Activated CD4-positive, alpha-beta T cell treated with anti-CD3 and anti-CD28 coated beads, Interleukin-2, amount 50 U/mL, for 1 hour (primary cell): ENCODE results near the gene SCUBE1.
"Not testable (repeated sequence)": the region's sequence is repeated elsewhere in the genome, so short reads cannot be mapped to it uniquely, and the experiment has no call there.

Experiments
- DNase-seq: peaks from one replicate; pipeline ENCODE4 v3.0.0-alpha.2; 2020

Gene SCUBE1

DNA sequence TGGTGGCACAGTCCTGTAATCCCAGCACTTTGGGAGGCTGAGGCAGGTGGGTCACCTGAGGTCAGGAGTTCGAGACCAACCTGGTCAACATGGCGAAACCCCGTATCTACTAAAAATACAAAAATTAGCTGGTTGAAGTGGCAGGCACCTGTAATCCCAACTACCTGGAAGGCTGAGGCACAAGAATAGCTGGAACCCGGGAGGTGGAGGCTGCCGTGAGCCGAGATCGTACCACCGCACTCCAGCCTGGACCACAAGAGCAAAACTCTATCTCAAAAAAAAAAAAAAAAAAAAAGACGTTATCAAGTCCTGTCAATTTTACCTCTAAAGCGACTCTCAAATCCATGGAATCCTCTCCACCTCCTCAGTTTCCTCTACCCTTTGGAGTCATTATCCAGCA is 12.5 kb upstream of the SCUBE1 start:
- DNase-seq, result not testable (repeated sequence)

DNA sequence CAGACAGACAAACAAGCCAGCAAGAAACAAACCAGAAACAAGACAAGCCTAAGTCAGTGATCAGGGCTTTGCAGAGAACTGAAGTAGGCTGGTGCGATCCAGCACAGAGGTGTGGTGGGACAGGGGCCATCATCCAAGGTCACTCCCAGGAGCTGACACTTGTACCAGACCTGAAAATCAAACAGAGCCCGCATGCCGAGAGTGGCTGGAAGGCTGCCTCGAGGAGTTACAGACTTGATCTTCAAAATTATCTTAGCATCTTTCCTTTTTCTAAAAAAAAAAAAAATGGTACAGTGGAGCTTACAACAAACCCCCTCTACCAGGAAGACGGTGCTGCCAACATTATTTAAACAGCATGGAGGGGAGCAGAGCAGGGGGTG is 8.8 kb upstream of the SCUBE1 start:
- no peak for DNase-seq

DNA sequence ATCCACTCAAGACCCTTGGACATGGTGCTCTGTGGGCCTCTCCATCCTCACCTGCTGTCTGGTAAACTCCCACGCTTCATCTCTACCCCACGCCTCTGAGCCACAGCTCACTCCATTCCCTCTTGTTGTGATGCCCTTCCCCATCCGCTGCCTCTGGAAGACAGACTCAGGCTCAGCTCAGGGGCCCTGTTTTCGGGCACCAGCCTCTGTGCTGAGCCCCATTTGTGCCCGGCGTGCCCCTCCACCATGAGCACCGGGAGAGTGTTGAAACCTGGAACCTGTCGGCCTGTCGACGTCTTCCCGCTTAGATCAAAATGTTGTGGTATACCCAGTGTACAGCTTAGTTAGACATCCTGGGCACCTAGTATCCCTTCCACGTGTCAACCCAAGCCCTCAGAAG is 6.5 kb upstream of the SCUBE1 start:
- no peak for DNase-seq

DNA sequence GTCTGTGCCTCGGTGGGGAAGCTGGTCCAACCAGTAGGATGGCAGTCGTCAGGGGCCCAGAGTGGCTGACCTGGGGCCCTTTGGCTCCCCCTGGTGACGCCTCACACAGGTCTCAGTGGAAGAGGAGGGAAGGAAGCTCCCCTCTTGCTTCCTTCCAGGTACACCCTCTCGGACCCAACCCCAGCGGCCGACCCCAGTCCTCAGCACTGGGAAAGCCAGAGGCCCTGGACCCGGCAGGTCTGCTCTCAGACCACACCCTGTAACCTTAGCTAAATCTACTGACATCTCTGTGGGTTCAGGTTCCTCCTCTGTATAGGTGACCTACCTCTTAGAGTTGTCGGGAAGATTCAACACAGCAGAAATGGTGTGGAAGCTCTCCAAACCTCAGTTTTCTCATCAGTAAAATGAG is 3.4 kb upstream of the SCUBE1 start:
- peak; percentile 69 for DNase-seq

DNA sequence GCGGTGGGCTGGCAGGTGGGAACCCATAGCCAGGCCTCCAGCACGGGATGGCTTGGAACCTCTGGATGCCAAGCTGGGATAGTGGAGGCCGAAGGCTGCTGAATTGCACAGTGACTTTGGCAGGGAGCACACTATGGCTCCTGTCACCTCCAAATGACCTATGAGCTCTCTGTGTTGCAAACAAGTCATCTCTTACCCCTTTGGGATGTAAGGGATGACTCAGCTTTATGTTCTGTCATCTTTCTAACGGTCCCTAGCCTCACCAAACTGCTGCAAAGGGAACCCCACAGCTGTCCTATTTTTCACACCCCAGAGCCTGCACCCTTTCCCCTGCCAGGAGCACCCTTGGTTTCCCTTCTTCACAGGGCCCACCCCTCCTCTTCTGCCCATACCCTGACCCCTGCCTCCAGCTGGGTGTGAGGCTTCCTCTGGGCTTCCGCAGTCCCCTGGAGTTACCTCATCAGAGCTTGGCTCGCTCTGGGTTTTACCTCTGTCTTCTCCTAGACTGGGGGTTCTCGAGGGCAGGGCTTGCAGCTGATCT is 2.7 kb upstream of the SCUBE1 start:
- DNase-seq, result no peak

DNA sequence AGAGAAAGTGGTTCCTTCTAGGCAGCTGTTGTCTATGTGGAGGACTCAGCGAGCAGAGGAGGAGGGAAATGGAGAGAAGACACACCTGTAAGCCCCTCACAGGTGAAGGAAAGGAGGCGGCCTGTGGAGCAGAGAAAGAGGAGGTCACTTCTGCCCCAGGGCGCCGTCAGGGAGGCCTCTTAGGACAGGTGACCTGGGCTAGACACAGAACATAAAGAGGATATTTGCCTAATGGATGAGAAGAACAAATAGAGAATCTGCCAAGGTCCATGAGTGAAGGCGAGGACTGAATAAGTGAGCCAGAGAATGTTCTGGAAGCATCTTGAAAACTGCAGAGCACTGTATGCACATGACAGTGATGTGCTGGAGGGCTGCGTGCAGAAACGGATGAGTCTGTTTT is 2.2 kb upstream of the SCUBE1 start:
- no peak for DNase-seq

DNA sequence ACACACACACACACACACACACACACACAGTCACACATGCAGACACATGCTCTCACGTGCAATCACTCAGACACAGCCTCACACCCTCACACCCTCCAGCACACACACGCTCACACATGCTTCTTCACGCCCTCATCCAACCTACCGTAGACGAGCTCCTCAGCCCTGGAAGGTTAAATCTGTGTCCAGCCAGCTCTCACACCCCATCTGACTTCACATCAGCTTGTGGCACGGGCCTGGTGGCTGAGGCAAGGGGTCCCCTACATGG is 1.3 kb upstream of the SCUBE1 start:
- no peak for DNase-seq

DNA sequence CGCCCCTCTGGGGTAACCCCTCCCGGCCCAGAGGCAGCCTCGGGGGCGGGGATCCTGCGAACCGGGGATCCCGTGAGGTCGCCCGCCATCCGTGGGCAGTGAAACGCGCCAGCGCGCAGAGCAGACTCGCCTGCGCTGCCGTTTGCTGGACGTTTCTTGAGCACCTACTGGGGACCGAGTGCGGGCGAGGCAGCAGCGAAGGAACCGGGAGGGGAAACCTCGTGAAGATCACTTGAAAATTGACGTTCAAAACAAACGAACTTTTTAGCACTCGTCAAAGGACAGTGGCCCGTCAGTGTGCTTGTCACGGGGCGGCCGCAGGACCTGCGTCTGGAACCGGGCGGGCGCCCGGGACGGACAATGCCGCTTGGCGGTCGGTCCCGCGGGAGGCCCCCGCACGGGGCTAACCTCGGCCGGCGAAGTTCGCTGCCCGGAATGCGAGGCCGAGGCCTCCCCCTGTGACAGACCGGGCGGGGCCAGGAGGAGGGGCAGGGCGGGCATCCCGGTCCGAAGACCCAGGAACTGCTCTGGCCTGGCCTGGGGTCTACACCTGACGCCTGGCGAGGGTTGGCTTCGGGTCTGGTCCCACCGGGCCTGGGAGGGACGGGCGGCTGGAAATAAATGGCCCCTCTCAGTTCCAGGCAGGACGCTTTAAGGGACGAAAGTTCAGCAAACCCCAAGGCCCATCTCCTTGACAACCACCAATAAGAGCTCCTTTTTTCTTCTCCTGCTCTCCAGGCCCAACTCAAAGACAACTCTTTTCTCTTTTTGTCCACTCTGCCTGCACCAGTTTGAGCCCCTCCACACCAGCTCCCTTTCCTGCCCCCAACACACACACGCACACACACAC is 723 bp upstream of the SCUBE1 start:
- DNase-seq, result no peak

DNA sequence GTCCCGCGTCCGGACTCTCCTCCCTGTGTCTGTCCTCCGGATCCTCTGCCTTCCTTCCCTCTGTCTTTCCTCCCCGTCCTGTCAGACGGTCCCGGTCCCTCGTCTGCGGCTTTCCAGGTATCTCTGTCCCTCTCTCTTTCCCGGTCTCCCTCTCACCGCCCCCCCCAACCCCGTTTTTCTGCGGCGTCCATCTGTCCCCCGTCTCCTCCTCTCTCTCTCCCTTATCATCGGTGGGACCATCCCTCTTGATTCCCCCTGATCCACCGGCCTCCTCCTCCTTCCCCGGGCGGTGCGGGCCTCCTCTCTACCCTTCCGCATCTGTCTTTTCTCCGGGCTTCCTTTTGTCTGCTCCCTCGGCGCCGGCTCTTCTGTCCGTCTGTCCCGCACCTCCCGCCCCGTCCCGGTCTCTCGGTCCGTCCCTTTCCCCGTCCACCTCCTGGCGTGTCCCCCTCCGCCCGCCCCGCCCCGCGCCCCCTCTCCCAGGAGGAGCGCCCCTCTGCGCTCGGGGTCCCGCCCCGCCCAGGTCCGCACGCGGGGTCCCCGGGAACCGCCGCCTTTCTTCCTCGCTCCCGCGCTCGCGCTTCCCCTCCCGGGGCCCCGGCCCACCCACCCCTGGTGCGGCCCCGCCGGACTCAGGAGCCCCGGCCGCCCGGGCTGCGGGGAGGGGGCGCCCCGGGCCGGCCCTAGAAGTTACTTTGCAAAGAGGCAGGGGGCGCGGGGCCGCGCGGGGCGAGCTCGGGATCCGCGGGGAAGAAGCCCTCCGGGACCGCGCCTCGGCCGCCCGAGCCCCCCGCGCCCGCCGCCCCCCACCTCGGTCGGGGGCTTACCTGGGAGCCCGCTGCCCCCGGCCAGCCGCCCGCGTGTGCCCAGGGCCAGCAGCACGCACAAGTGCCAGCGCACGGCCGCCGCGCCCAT is 568 bp downstream of the SCUBE1 start:
- DNase-seq, result no peak

DNA sequence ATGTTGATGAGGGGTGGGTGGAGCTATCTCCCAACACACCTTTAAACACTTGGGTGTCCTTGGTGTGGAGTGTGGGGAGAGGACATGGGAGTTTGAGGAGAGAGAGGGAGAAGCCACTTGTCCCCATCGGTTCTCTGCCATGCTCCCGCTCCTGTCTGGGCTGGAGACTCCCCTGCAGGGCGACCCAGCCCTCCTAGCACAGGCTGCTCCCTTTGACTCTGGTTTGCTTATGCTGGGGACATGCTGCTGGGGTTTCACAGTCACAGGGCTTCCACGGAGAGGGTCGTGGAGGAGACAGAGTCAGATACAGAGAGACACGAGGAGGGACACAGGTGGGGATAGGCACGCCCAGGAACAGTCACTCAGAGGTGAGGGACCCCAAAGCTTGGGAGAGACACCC is 1.6 kb downstream of the SCUBE1 start:
- no peak for DNase-seq

DNA sequence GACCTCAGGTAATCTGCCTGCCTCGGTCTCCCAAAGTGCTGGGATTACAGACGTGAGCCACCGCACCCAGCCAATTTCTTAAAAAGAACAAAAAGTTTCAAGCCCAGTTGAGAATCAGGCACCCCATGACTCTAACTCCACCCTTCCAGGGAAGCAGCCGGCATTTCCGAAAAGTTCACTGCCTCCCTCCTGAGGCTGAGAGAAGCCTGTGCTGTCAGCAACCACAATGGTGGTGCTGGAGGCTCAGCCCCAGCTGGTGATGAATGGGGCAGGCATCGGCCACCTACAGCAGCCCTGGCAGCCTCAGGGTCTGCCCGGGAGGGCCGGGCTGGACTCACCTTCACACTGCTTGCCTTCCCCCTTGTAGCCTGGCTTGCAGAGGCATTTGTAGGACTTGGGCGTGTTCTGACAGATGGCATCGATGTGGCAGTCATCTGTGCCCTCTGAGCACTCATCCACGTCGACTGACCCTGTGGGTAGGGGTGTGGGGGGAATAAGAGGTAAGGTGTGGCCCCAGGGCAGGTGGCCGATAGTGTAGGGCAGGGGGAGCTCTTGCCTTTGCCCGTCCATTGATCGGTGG is 4.3 kb downstream of the SCUBE1 start:
- no peak for DNase-seq

DNA sequence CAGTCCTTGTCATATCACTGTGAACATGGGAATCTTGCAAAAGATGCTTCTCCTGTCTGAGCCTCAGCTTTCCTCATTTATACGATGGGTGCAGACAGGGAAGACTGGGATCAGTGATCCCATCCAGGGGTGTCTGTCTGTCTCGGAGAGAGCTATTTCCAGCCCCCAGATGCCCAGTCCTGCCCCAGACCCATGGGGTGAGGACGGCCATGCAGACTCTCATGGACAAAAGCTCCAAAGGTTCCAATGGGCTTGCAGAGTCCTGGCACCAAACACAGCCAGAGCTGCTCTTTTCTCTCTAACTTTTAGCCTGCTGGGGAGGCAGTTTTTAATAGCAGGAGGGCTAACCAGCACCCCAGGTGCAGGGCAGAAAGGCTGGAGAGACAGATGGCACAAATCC is 5.2 kb downstream of the SCUBE1 start:
- no peak for DNase-seq

DNA sequence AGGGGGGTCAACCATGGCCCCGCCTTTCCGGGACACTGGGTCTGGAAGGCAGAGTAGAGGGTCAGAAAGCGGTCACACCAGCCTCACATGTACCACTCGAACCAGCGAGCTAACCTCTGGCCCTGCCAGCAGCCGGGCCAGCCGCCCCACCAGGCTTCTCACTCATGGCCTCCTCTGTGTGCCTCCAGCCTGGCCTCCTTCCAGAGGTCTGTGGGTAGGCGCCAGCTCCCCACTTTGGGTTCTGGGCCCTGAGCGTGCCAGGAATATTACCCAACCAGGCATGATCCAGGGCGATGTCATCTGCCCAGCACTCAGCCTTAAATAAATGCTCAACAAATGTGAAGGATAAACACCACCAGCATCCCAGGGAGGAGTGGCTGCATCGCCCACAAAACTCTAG is 5.8 kb downstream of the SCUBE1 start:
- no peak for DNase-seq

DNA sequence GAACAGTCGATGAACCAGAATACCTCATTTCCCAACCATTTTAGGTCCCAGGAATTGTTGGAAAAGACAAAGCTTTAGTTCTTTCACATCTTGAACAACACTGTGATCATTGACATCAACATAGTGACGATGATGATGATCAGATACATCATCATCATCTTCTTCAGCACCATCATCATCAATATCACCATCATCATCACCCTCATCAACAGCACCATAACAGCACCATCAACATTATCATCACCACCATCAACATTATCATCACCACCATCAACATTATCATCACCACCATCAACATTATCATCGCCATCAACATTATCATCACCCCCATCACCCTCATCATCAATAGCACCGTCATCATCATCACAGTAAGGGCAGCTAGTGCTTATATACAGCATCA is 8.8 kb downstream of the SCUBE1 start:
- no peak for DNase-seq

DNA sequence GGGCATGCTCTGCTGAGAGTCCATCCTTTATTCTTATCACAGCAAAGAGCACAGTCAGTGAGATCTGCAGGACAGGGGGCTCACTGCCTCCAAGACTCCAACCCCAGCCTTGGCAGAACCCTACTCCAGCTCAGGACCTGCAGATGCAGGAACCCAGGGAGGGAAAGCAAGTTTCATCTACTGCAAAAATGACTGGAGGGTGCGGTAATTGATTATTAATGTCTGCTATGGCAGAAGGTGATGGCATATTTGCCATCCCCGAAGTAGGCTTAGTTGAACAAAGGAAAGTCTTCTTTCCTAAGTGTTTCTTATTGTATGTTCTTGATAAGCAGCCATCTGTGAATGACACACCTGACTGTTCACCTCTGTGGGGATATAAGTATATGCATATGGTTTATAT is 9.2 kb downstream of the SCUBE1 start:
- DNase-seq, result no peak

DNA sequence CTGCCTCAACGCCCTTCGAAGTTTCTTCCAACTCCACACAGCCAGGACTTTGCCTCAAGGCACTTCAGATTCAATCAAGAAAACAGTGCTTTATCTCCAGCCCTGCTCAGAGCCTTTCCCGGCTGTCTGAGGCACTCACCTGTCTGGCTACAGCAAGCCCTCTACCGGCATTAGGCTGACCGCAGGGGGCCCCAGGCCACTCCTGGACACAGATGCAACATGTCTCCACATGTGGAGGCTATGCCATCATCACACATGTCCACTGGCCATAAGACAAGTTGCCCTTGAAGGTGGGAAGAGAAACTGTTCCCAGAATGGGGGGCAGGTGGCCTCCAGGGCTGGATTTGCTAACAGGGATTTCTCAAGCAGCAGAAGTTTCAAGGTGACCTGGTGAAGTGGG is 10.0 kb downstream of the SCUBE1 start:
- no peak for DNase-seq

DNA sequence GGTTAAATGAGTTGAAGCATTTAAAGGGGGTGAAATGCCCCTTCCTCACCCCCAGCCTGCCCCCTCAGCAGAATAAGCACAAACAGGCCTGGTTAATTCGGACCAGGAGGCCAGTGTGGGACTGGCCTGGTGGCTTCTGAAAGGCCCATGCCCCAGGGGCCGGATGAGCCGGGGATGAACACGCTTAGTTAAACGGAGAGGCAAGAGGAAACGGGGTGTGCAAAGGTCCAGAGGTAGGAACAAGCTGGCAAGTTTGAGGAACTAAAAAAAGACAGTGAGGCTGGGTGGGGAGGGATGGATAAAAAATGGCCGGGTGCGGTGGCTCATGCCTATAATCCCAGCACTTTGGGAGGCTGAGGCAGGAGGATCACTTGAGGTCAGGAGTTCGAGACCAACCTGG is 11.5 kb downstream of the SCUBE1 start:
- no peak for DNase-seq

DNA sequence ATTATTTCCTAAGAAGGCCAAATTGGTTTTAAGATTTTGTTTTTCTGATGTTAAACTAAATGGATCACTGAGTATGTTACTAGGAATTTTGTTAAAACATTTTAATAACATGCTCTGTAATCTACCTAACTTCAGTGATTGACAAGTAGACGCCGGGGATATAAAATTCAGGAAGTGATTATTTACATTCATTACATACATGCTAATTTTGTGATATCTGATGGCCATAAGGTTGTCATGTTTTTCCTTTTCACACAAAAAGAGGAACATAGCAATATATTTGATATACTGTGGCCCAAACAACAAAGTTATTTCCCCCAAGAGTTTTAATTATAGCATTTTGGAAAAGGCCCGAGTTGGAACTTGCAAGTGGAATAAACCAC is 12.1 kb downstream of the SCUBE1 start:
- no peak for DNase-seq

DNA sequence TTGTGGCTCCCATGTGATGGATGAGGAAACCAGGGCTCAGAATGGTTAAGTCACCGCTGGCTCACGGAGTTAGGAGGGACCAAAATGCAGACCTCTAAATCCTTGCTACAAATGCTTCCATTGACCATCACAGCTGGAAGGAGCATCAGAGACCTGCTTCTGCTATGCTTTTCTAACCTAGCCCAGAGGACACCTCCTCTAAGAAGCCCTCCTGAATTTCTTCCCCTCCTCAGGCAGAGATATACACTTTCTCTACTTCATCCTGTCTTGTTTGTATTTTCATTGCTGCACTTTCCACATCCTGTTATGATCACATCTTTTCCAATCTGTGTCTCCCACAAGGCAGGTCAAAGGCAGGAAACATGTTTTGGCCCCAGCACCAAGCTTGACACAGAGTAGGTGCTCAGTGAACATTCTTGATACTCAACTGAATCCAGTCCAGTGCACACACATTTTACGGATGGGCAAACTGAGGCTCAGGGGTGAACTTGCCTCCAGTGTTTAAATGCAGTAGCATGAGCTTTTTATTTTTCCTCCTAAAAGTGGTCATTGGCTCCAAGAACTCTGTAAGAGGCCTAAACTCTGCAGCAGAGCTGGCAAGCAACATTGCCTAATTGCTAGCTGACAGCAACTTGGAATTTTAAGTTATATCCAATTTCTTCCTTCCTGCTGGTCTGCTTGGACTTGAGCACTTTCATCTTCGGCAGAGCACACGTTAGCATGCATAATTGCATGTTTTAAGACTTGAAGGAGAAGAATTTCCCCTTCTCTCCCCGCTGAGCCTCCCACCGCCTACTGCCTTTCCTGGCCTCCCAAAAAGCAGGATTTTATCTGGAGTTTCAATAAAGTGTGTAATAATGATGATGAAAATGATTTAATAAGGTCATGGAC is 12.7 kb downstream of the SCUBE1 start:
- no peak for DNase-seq

DNA sequence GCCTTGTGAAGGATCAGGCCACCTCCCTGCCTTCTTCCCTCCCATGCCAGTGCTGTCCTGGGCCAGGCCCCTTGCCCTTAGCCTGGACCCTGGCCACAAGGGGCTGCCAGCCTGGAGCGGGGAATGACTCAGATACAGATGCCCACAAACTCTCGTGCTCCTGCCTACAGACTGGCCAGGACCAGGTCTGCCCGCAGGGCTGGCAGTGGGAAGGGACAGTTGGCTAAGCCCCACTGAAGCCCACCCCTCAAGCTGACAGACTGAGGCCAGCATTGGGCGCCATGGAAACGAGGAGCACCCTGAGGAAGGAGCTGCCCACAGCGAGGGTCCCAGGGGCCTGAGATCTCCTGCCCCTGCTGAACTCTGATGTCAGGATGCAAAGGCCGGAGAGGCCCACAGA is 14.1 kb downstream of the SCUBE1 start:
- no peak for DNase-seq

DNA sequence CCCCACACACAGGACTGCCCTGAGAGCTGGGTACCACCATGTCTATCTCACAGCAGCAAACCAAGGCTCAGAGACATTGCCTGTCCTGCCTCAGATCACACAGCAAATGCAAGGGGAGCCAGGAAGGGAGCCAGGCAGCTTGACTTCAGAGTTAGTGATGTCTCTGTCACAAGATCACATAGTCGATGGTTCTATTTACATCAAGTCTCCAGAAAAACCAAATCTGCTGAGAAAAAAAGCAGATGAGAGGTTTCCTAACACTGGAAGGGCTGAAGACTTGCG is 16.1 kb downstream of the SCUBE1 start:
- DNase-seq, result no peak

DNA sequence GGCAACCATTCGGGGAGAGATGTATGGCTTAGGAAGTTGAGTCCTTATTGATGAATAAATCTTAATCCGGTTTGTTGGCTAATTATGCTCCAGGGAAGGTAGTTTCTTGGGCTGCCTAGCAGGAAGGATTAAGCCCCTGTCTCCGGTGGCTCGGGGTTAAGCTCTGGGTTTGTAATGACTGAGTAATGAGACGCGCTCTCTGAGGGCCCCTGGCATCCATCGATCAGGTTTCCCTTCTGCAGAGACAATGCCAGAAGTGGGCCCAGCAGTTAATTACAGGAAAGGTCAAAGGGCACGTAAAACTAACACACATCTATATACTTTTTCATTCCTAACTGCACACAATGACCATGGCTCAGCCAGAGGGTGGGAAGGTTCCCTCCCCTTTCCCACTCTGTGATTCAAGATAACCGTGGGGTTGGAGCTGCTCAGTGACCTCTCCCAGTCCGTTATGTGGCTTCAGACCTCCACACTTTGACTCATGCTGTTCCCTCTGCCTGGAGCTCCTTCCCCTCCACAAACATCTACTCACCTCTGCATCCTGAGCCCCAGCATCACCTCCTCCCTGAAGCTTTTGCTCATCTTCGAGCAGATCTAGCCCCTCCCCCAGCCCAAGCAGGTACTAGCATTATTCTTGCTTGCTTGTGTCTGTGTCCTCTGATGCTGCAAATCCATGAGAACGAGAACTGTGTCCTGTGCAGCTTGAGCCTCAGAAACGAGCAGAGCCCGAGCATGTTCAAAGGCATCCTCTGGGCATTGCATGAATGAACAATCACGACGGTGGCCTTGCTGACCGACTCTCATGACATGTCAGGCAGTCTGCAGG is 16.6 kb downstream of the SCUBE1 start:
- DNase-seq, result no peak
